Measurements from ENCODE around the gene MRGPRX4.
"Not testable (repeated sequence)": the region's sequence is repeated elsewhere in the genome, so short reads cannot be mapped to it uniquely, and the experiment has no call there.

Gene MRGPRX4

DNA sequence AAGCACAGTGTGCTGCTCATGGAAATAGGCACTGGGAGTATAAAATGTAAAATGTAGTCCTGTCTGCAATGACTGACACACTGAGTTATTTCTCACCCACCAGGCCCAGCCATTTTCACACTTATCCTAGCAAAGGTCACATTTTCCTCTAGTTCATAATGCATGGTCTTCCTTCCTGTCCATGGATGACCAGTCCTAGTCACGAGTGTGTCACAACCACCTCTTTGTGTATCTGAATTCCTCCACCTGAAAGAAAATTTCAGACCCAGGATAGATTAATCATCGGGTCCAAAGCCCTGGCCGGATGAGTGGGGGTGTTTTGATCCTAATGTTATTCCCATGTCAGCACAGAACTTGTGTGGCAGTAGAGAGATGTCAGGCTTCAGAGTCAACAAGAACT lies at the start of gene MRGPRX4:
Gene MRGPRX4, plus strand, starts transcription at position 172 of the 400 bp plus-strand sequence. CDS start 420 bp downstream, outside the sequence.
- DNase-seq (ENCODE audit: extremely low read depth in 1 of 2, low read depth in 1 of 2) = no peak

DNA sequence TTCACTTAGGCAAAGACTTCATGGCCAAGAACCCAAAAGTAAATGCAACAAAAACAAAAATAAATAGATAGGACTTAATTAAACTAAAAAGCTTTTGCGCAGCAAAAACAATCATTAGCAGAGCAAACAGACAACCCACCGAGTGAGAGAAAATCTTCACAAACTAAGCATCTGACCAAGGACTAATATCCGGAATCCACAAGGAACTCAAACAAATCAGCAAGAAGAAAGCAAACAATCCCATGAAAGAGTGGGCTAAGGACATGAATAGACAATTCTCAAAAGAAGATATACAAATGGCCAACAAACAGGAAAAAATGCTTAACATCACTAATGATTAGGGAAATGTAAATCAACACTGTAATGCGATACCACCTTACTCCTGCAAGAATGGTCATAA lies 41.5 kb upstream of the MRGPRX4 start:
- not testable (repeated sequence) for DNase-seq (ENCODE audit: extremely low read depth in 1 of 2, low read depth in 1 of 2)

- no peak for DNase-seq (ENCODE audit: extremely low read depth in 1 of 2, low read depth in 1 of 2)
Measured at GRCh38 chr11:18132341-18132740, 40.3 kb upstream of the MRGPRX4 start, which contains the start of gene MRGPRX3. Gene MRGPRX3, plus strand, starts transcription at chr11:18132571. Its CDS starts 4,632 bp downstream, at chr11:18137203.

- DNase-seq (ENCODE audit: extremely low read depth in 1 of 2, low read depth in 1 of 2) = no peak
Measured at GRCh38 chr11:18135308-18135707, 37.3 kb upstream of the MRGPRX4 start.

DNA sequence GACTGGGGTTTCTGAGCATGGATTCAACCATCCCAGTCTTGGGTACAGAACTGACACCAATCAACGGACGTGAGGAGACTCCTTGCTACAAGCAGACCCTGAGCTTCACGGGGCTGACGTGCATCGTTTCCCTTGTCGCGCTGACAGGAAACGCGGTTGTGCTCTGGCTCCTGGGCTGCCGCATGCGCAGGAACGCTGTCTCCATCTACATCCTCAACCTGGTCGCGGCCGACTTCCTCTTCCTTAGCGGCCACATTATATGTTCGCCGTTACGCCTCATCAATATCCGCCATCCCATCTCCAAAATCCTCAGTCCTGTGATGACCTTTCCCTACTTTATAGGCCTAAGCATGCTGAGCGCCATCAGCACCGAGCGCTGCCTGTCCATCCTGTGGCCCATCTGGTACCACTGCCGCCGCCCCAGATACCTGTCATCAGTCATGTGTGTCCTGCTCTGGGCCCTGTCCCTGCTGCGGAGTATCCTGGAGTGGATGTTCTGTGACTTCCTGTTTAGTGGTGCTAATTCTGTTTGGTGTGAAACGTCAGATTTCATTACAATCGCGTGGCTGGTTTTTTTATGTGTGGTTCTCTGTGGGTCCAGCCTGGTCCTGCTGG lies 35.3 kb upstream of the MRGPRX4 start:
- no peak for DNase-seq (ENCODE audit: extremely low read depth in 1 of 2, low read depth in 1 of 2)

DNA sequence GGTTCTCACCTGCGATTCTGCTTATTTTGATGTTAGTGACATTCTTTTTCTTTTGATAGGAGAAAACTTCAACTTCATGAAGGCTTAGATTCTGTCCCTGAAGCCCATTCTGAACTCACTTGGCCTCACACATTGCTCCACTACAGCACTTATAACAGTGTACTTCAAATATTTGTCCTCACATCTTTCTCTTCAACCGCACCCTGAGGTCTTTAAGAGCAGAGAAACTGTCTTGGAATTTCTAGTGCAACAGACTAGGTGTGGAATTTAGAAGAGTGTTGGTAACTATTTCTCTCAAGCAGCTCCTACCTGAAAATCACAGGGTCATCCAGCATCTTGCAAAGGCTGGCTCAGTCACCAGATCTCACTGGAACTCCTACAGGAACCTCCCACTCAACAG lies 32.5 kb upstream of the MRGPRX4 start:
- DNase-seq (ENCODE audit: extremely low read depth in 1 of 2, low read depth in 1 of 2) = no peak

DNA sequence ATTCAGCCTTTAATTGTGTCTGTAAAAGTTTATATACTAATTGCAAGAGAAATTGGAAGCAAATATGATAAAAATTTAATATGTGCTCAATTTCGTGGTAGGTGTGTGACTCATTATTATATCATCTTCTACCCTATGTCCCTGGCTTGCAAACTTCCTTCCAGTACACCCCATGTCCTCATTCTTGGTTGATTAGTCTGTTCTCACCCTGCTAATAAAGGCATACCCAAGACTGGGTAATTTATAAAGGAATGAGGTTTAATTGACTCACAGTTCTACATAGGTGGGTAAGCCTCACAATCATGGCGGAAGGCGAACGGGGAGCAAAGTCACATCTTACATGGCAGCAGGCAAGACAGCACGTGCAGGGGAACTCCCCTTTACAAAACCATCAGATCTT lies 28.4 kb upstream of the MRGPRX4 start:
- no peak for DNase-seq (ENCODE audit: extremely low read depth in 1 of 2, low read depth in 1 of 2)

DNA sequence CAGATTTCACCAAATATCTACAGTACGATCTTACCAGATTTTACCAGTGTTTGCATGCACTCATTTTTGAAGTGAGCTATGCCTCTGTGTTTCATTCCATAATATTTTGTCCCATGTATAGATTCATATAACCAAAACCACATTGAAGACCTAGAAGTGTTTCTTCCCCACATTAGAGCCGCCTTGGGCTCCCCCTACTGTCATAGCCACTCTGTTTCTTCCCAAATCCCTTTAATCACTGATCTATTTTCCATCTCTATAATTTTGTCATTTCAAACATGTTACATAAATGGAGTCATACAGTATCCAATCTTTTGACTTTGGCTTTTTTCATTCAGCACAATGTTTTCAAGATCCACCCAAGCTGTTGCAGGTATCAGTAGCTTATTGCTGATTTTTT lies 27.6 kb upstream of the MRGPRX4 start:
- no peak for DNase-seq (ENCODE audit: extremely low read depth in 1 of 2, low read depth in 1 of 2)

DNA sequence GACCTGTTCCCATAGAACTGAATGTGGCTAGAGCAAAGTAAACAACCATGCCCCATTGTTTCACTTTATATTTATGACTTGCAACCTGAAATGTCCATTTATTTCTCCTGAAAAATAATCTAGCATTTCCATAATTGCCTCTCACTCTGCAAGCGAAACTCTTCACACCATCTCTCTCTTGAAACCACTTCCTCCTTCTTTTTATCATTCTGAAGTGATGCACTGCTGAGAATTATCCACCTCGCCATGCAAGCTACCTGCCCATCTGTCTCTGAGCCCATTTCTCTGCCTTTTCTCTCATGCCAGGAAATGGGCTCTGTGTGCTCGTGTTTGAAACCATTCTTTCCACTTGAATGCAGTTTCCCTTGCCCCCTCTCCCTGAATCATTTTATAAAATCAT lies 26.8 kb upstream of the MRGPRX4 start:
- no peak for DNase-seq (ENCODE audit: extremely low read depth in 1 of 2, low read depth in 1 of 2)

- DNase-seq (ENCODE audit: extremely low read depth in 1 of 2, low read depth in 1 of 2) = no peak
Measured at GRCh38 chr11:18151581-18151980, 21.1 kb upstream of the MRGPRX4 start.

DNA sequence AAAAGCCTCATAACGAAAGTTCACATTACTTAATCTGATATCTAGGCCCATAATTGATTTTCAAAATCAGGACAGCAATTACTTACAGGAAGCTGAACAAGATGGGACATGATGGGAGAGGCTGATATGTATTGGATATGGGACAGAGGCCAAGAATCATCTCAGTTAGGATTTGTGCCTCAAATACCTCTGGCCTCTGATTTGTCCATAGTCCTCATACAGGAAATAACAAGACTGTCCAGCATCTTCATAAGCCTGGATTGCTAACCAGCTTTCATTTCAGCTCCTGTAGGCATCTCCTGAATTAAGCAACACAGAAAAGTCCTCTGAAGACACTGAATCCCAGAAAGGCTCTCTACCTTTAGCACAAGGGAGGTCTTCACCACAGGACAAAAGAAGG lies 4.3 kb upstream of the MRGPRX4 start:
- no peak for DNase-seq (ENCODE audit: extremely low read depth in 1 of 2, low read depth in 1 of 2)

- DNase-seq (ENCODE audit: extremely low read depth in 1 of 2, low read depth in 1 of 2) = no peak
Measured at GRCh38 chr11:18171377-18172000, 1.1 kb upstream of the MRGPRX4 start.

DNA sequence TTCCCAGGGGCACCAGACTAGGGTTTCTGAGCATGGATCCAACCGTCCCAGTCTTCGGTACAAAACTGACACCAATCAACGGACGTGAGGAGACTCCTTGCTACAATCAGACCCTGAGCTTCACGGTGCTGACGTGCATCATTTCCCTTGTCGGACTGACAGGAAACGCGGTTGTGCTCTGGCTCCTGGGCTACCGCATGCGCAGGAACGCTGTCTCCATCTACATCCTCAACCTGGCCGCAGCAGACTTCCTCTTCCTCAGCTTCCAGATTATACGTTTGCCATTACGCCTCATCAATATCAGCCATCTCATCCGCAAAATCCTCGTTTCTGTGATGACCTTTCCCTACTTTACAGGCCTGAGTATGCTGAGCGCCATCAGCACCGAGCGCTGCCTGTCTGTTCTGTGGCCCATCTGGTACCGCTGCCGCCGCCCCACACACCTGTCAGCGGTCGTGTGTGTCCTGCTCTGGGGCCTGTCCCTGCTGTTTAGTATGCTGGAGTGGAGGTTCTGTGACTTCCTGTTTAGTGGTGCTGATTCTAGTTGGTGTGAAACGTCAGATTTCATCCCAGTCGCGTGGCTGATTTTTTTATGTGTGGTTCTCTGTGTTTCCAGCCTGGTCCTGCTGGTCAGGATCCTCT lies 709 bp downstream of the MRGPRX4 start:
- DNase-seq (ENCODE audit: extremely low read depth in 1 of 2, low read depth in 1 of 2) = no peak

DNA sequence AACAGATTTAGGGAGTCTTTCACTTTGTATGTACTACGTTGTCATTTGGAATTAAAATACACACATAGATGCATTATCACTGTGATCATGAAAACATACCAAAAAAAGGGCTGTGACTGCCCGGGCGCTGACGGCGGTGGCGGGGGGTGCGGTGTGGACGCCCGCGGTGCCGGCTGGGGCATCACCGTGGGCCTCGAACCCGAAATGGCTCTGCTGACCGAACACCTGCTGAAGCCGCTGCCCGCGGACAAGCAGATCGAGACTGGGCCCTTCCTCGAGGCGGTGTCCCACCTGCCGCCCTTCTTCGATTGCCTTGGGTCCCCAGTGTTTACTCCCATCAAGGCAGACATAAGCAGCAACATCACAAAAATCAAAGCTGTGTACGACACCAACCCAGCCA lies 16.2 kb downstream of the MRGPRX4 start:
- no peak for DNase-seq (ENCODE audit: extremely low read depth in 1 of 2, low read depth in 1 of 2)

- DNase-seq (ENCODE audit: extremely low read depth in 1 of 2, low read depth in 1 of 2) = not testable (repeated sequence)
Measured at GRCh38 chr11:18189476-18190245, 17.0 kb downstream of the MRGPRX4 start.

DNA sequence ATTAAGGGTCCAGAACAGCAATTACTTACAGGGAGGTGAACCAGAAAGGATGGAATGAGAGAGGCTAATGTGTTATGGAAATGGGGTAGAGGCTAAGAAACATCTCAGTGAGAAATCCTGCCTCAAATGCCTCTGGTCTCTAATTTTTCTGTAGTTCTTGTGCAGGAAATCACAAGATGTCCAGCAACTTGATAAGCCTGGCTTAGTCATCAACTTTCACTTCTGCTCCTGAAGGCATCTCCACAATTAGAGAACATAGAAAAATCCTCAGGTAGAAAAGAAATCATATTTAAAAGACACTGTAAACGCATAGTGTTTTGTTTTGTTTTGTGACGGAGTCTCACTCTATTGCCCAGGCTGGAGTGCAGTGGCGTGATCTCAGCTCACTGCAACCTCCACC lies 18.7 kb downstream of the MRGPRX4 start:
- no peak for DNase-seq (ENCODE audit: extremely low read depth in 1 of 2, low read depth in 1 of 2)

DNA sequence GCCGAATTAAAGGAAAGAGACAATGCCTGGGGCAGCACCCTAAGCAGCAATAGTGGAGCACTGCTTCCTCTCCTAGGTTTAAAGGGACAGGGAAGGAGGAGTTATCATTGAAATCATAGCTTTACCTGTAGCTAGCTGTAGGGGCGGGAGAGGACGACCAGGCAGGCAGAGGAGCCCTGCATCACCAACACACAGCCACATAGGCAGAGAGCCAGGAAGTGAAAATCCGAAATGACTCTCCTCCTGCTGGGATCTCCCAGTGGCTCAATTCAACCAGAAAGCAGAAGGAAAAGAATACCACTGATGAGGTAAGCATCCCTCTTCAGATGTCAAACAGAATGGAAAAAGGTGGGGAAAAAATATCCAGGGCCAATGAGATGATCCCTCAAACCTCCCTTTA lies 20.4 kb downstream of the MRGPRX4 start:
- no peak for DNase-seq (ENCODE audit: extremely low read depth in 1 of 2, low read depth in 1 of 2)

DNA sequence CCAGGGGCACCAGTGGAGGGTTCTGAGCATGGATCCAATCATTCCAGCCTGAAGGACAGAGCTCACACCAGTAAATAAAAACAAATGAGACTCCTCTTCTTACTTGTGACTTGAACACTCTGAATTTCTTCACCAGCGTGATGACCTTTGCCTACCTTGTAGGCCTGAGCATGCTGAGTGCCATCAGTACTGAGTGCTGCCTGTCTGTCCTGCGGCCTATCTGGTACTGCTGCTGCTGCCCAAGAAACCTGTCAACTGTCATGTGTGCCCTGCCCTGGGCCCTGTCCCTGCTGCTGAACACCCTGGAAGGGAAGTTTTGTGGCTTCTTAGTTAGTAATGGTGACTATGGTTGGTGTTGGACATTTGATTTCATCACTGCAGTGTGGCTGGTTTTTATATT lies 23.9 kb downstream of the MRGPRX4 start:
- DNase-seq (ENCODE audit: extremely low read depth in 1 of 2, low read depth in 1 of 2) = no peak

DNA sequence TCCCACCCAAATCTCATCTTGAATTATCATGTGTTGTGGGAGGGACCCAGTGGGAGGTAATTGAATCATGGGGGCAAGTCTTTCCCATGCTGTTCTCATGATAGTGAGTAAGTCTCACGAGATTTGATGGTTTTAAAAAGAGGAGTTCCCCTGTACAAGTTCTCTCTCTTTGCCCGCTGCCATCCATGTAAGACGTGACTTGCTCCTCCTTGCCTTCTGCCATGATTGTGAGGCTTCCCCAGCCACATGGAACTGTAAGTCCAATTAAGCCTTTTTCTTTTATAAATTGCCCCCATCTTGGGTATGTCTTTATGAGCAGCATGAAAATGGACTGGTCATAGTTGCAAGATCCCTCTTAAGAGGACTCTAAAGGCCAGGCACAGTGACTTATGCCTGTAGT lies 25.1 kb downstream of the MRGPRX4 start:
- DNase-seq (ENCODE audit: extremely low read depth in 1 of 2, low read depth in 1 of 2) = not testable (repeated sequence)

DNA sequence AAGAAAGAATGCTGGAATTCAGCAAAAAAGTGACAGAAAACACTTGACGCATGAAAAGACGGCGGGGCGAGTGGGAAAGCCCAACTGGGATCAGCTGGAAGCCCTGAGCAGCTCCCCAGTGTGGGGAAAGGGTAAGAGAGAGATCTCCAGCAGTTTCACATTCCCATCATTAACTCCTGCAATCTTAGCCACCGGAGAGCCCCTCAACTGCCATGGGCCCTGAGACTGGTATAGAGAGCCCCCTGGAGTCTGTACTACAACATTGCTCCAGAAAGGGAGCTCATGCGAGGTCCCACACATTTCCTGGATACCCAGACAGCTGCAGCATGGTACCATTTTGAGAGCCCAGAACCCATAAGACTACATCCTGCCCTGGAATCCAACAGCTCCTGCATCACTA lies 31.1 kb downstream of the MRGPRX4 start:
- no peak for DNase-seq (ENCODE audit: extremely low read depth in 1 of 2, low read depth in 1 of 2)

GRCh38 chr11:18204220-18204619 lies 31.6 kb downstream of the MRGPRX4 start:
- no peak for DNase-seq (ENCODE audit: extremely low read depth in 1 of 2, low read depth in 1 of 2)

DNA sequence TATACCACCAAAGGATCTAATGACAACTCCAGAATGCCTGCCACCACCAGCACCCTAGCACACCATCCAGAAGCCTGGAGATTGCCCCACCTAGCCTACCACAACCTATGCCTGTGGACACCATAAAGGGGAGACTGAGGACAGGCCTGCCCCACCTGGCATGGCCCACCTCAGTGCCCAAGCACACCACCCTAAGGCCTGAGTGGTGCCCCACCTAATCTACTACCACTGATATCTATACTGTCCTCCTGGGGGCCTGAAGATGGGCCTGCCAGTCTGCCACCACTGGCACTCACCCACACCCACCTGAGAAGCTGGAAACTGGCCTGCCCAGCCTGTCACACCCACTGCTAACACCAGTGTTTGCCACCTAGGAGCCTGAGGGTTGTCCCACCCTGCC lies 32.1 kb downstream of the MRGPRX4 start:
- DNase-seq (ENCODE audit: extremely low read depth in 1 of 2, low read depth in 1 of 2) = no peak
